Measurements from ENCODE around the gene FAM120AOS.

GRCh38 chr9:93456022-93456421, 2.6 kb upstream of the FAM120AOS start:
- TF ChIP-seq CTCF (IDR thresholded peaks at IDR 0.05; ENCODE audit: low read length) (no peak), EZH2 (IDR thresholded peaks at IDR 0.05; ENCODE audit: borderline replicate concordance, low read length) (no peak)

All from OCI-LY1 (cell line).